H1 (cell line): Measurements from ENCODE around the gene CR2. TPM values are rescaled to one million over a fixed set of nuclear protein-coding genes. Genes with fewer than 3 reads are reported as not detected.

ENCODE experiments used
- CEBPB ChIP-seq: IDR thresholded peaks from 2 replicates; pipeline ENCODE4 v1.6.1; 2012; ENCODE audit warnings: low read depth, low read length
- JUN ChIP-seq: IDR thresholded peaks from 2 replicates; pipeline ENCODE4 v1.6.1; 2011; ENCODE audit warnings: low read depth, mild to moderate bottlenecking, improper control_type of control experiment, low read length
- KDM4A ChIP-seq: IDR thresholded peaks from one replicate; pipeline ENCODE4 v1.7.1; 2012; ENCODE audit warnings: low read depth, mild to moderate bottlenecking, moderate library complexity, low read length, inconsistent platforms; ENCODE audit not compliant: severe bottlenecking
- PHF8 ChIP-seq: fragments of 200-600 bp; sonication (generic); conservative IDR thresholded peaks from 2 replicates; pipeline ENCODE4 v1.7.1; 2012; ENCODE audit warnings: low read depth, mild to moderate bottlenecking, inconsistent platforms, low read length, moderate library complexity
- RNF2 ChIP-seq: fragments of 200-900, 300-1000 bp; sonication (generic); IDR thresholded peaks from 2 replicates; pipeline ENCODE4 v1.7.1; 2016; ENCODE audit warnings: borderline replicate concordance, low read depth, mild to moderate bottlenecking, antibody characterized with exemption, low read length; ENCODE audit not compliant: poor library complexity, severe bottlenecking; ENCODE audit errors: missing control alignments
- polyA plus RNA-seq, 7 experiments: library from polyadenylated mRNA; depleted of rRNA in 3 of 7; stranded (reverse) in 5 of 7; unstranded in 2 of 7; fragments of >200 nt in 5 of 7; fragments of 200-250 nt in 2 of 7; gene quantifications; 1 replicate in 5 of 7; 2 replicates in 1 of 7; 4 replicates in 1 of 7; pipeline versions ENCODE4 v1.2.1 to v1.2.3, GENCODE V29; 2011 to 2013; ENCODE audit warnings: missing spikeins in 2 of 7, mixed read lengths in 2 of 7
- total RNA-seq: library from RNA; stranded (reverse); fragmentation: NEBNext Ultra II Directional; extraction: Animal tissue kit (Norgen Biotek cat#: 25700); gene quantifications from 2 replicates; pipeline ENCODE4 v1.2.1, GENCODE V29; 2021
- TF ChIP-seq, protein P1 (sequence below): fragments of 300-600 bp; sonication (generic); IDR thresholded peaks from 2 replicates; pipeline ENCODE4 v1.7.1; 2012; ENCODE audit warnings: low read length, moderate library complexity, mild to moderate bottlenecking, inconsistent platforms; ENCODE audit not compliant: insufficient replicate concordance
- TF ChIP-seq, protein P2 (sequence below): IDR thresholded peaks from 2 replicates; pipeline ENCODE4 v1.6.1; 2012; ENCODE audit warnings: inconsistent platforms

Gene CR2
- total and polyA plus RNA-seq, 2 of the 8 experiments (the other 6 are each of a cell fraction or from before 2014, with no cell fraction given) = 1.7 to 3.0 TPM

DNA sequence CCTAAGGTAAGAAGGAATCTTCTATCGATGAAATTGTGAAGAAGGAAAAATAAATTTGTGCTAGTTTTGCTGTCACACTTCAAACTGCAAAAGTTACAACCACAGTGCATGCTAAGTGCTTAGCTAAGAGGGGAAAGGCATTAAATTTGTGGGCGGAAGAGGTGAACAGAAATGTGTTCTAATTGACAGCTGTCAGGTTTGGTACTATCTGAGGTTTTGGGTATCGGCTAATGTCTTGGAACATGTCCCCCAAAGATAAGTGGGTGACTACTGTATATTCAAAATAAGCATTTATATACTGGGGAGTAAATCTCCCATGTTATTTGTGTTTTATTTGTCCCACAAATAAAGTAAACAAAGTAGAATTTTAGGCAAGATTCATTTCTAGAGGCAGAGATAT lies 49.8 kb downstream of the CR2 start (continued):
- TF ChIP-seq, protein P1, sequence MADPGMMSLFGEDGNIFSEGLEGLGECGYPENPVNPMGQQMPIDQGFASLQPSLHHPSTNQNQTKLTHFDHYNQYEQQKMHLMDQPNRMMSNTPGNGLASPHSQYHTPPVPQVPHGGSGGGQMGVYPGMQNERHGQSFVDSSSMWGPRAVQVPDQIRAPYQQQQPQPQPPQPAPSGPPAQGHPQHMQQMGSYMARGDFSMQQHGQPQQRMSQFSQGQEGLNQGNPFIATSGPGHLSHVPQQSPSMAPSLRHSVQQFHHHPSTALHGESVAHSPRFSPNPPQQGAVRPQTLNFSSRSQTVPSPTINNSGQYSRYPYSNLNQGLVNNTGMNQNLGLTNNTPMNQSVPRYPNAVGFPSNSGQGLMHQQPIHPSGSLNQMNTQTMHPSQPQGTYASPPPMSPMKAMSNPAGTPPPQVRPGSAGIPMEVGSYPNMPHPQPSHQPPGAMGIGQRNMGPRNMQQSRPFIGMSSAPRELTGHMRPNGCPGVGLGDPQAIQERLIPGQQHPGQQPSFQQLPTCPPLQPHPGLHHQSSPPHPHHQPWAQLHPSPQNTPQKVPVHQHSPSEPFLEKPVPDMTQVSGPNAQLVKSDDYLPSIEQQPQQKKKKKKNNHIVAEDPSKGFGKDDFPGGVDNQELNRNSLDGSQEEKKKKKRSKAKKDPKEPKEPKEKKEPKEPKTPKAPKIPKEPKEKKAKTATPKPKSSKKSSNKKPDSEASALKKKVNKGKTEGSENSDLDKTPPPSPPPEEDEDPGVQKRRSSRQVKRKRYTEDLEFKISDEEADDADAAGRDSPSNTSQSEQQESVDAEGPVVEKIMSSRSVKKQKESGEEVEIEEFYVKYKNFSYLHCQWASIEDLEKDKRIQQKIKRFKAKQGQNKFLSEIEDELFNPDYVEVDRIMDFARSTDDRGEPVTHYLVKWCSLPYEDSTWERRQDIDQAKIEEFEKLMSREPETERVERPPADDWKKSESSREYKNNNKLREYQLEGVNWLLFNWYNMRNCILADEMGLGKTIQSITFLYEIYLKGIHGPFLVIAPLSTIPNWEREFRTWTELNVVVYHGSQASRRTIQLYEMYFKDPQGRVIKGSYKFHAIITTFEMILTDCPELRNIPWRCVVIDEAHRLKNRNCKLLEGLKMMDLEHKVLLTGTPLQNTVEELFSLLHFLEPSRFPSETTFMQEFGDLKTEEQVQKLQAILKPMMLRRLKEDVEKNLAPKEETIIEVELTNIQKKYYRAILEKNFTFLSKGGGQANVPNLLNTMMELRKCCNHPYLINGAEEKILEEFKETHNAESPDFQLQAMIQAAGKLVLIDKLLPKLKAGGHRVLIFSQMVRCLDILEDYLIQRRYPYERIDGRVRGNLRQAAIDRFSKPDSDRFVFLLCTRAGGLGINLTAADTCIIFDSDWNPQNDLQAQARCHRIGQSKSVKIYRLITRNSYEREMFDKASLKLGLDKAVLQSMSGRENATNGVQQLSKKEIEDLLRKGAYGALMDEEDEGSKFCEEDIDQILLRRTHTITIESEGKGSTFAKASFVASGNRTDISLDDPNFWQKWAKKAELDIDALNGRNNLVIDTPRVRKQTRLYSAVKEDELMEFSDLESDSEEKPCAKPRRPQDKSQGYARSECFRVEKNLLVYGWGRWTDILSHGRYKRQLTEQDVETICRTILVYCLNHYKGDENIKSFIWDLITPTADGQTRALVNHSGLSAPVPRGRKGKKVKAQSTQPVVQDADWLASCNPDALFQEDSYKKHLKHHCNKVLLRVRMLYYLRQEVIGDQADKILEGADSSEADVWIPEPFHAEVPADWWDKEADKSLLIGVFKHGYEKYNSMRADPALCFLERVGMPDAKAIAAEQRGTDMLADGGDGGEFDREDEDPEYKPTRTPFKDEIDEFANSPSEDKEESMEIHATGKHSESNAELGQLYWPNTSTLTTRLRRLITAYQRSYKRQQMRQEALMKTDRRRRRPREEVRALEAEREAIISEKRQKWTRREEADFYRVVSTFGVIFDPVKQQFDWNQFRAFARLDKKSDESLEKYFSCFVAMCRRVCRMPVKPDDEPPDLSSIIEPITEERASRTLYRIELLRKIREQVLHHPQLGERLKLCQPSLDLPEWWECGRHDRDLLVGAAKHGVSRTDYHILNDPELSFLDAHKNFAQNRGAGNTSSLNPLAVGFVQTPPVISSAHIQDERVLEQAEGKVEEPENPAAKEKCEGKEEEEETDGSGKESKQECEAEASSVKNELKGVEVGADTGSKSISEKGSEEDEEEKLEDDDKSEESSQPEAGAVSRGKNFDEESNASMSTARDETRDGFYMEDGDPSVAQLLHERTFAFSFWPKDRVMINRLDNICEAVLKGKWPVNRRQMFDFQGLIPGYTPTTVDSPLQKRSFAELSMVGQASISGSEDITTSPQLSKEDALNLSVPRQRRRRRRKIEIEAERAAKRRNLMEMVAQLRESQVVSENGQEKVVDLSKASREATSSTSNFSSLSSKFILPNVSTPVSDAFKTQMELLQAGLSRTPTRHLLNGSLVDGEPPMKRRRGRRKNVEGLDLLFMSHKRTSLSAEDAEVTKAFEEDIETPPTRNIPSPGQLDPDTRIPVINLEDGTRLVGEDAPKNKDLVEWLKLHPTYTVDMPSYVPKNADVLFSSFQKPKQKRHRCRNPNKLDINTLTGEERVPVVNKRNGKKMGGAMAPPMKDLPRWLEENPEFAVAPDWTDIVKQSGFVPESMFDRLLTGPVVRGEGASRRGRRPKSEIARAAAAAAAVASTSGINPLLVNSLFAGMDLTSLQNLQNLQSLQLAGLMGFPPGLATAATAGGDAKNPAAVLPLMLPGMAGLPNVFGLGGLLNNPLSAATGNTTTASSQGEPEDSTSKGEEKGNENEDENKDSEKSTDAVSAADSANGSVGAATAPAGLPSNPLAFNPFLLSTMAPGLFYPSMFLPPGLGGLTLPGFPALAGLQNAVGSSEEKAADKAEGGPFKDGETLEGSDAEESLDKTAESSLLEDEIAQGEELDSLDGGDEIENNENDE = no peak
- TF ChIP-seq, protein P2, sequence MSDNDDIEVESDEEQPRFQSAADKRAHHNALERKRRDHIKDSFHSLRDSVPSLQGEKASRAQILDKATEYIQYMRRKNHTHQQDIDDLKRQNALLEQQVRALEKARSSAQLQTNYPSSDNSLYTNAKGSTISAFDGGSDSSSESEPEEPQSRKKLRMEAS = no peak
- TF ChIP-seq JUN (no peak), CEBPB (no peak), RNF2 (no peak), PHF8 (no peak), KDM4A (no peak)
- TF ChIP-seq, all 59 proteins: peak for 0
